Measurements from ENCODE around the gene DGAT2. TPM values are rescaled to one million over a fixed set of nuclear protein-coding genes. Genes with fewer than 3 reads are reported as not detected.
A peak's percentile ranks its signal among the peaks of the same experiment; 100 is the strongest.

DGAT2 gene
- 1 to 10 TPM; 2.5 to 3.1 TPM for total RNA-seq

GRCh38 chr11:75768112-75768908, at the start of gene DGAT2:
DGAT2 (plus strand) TSS chr11:75768778; CDS start chr11:75768992, 214 bp downstream.
- POLR2A ChIA-PET: no interaction called here
- DNase-seq: peak; percentile 74
- Mint-ChIP-seq H3K36me3 (no peaks in the 10 kb centered on the region), H3K27me3 (peaks cover 8% of the 10 kb centered on the region), H3K4me1 (ENCODE audit: low read depth) (peaks cover 24% of the 10 kb centered on the region), H3K27ac (no peak within 1 kb of the TSS), H3K4me3 (peak within 1 kb of the TSS; percentile 41), H3K9me3 (no peaks in the 10 kb centered on the region)
- CTCF ChIA-PET: interaction anchor here (1.0 kb wide), 1 partner anchor 43 kb away, joined by 3 read pairs; no protein-coding TSS in a partner anchor
- intact Hi-C loops (cut with micrococcal nuclease): loop anchor here (5.0 kb wide), 2 partner anchors 46 to 49 kb away; partner anchors contain the start of gene UVRAG

DNA sequence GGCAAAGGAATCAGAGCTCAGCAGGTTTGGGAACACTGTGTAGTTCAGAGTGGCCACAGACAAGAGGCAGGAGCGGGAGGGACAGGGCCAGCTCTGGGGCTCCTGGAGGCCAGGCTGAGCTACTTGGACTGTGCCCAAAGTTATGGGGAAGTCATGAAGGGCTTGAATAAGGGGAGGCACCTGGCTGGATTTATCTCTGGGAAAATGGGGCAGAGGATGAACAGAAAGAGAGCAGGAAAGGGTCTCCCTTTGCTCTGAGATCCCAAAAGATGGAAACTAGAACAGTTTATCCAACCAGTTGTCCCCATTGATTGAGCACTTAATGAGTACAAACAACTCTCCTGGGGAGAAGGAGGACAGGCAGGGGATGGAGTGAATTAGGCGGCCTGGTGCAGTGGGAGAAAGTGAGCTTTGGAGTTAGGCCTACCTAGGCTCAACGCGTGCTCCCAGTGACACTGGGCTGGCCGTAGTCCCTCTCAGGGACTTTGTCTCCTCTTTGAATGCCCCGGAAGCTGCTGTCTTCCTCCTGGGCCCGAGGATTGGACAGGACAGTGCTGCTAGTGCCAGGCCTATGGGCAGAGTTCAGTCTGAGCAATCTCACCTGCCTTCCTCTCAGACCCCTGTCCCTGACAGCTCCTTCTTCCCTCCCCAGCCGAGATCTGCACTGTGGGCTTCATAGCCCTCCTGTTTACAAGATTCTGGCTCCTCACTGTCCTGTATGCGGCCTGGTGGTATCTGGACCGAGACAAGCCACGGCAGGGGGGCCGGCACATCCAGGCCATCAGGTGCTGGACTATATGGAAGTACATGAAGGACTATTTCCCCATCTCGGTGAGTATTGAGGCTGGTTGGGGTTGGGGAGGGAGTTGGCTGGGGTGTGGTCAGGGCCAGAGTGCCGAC, 49.0 kb upstream of the DGAT2 start:
- ChIA-PET CTCF (no interaction called here), POLR2A (no interaction called here)
- H3K9me3 Mint-ChIP-seq: no peaks in the 10 kb centered on the region
- intact Hi-C loops (cut with micrococcal nuclease): loop anchor here (5.0 to 10.0 kb wide), 2 partner anchors 48 to 595 kb away; partner anchors contain the start of gene DGAT2
- no peak overlapping the region for H3K4me3 Mint-ChIP-seq
- H3K27ac Mint-ChIP-seq: no peak overlapping the region
- no peaks in the 10 kb centered on the region for H3K27me3 Mint-ChIP-seq
- DNase-seq: no peak
- H3K36me3 Mint-ChIP-seq: no peaks in the 10 kb centered on the region
- H3K4me1 Mint-ChIP-seq (ENCODE audit: low read depth): no peaks in the 10 kb centered on the region

GRCh38 chr11:75720639-75721038, 47.9 kb upstream of the DGAT2 start:
- no peaks in the 10 kb centered on the region for H3K4me1 Mint-ChIP-seq (ENCODE audit: low read depth)
- no peak overlapping the region for H3K4me3 Mint-ChIP-seq
- H3K27ac Mint-ChIP-seq: no peak overlapping the region
- no peaks in the 10 kb centered on the region for H3K27me3 Mint-ChIP-seq
- H3K36me3 Mint-ChIP-seq: no peaks in the 10 kb centered on the region
- CTCF ChIA-PET: interaction anchor here (0.6 to 1.9 kb wide), 4 partner anchors 15 to 147 kb away, joined by 3 to 5 read pairs (median 4); no protein-coding TSS in a partner anchor
- no peak for DNase-seq
- intact Hi-C loops (cut with micrococcal nuclease): loop anchor here (5.0 to 10.0 kb wide), 2 partner anchors 47 to 594 kb away; partner anchors contain the start of gene DGAT2
- no peaks in the 10 kb centered on the region for H3K9me3 Mint-ChIP-seq
- POLR2A ChIA-PET: no interaction called here

- Mint-ChIP-seq H3K27ac (no peak overlapping the region), H3K4me1 (ENCODE audit: low read depth) (no peaks in the 10 kb centered on the region), H3K4me3 (no peak overlapping the region), H3K27me3 (no peaks in the 10 kb centered on the region), H3K9me3 (no peaks in the 10 kb centered on the region), H3K36me3 (no peaks in the 10 kb centered on the region)
- ChIA-PET CTCF (interaction anchor here (0.7 to 2.4 kb wide), 10 partner anchors 8 to 145 kb away, joined by 3 to 19 read pairs (median 6); no protein-coding TSS in a partner anchor), POLR2A (no interaction called here)
- DNase-seq: no peak
- intact Hi-C loops (cut with micrococcal nuclease): loop anchor here (2.0 to 10.0 kb wide), 3 partner anchors 45 to 593 kb away; partner anchors contain the start of gene DGAT2
These were observed 46.5 kb upstream of the DGAT2 start for GRCh38 chr11:75721852-75722668.

DNA sequence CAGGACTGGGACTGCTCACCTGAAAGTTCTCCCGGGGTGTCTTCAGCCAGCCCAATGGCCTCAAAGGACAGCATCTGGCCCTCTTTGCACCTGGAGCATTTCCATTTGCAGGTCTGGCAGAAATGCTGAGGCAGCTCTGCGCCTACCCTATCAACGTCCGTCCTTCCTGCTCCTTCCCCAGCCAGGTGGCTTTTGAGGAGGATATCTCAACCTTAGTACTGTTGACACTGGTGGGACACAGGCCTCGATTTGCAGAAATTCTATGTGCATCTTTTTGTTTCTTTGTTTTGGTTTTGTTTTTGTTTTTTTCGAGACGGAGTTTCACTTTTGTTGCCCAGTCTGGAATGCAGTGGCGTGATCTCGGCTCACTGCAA, 45.9 kb upstream of the DGAT2 start:
- Mint-ChIP-seq H3K27me3 (no peaks in the 10 kb centered on the region), H3K36me3 (no peaks in the 10 kb centered on the region), H3K4me1 (ENCODE audit: low read depth) (no peaks in the 10 kb centered on the region), H3K4me3 (no peak overlapping the region), H3K9me3 (no peaks in the 10 kb centered on the region), H3K27ac (no peak overlapping the region)
- ChIA-PET CTCF (interaction anchor here (0.7 to 2.4 kb wide), 11 partner anchors 8 to 429 kb away, joined by 3 to 19 read pairs (median 6); no protein-coding TSS in a partner anchor), POLR2A (no interaction called here)
- no peak for DNase-seq
- intact Hi-C loops (cut with micrococcal nuclease): loop anchor here (1.0 to 10.0 kb wide), 4 partner anchors 45 to 592 kb away; partner anchors contain the start of gene DGAT2

DNA sequence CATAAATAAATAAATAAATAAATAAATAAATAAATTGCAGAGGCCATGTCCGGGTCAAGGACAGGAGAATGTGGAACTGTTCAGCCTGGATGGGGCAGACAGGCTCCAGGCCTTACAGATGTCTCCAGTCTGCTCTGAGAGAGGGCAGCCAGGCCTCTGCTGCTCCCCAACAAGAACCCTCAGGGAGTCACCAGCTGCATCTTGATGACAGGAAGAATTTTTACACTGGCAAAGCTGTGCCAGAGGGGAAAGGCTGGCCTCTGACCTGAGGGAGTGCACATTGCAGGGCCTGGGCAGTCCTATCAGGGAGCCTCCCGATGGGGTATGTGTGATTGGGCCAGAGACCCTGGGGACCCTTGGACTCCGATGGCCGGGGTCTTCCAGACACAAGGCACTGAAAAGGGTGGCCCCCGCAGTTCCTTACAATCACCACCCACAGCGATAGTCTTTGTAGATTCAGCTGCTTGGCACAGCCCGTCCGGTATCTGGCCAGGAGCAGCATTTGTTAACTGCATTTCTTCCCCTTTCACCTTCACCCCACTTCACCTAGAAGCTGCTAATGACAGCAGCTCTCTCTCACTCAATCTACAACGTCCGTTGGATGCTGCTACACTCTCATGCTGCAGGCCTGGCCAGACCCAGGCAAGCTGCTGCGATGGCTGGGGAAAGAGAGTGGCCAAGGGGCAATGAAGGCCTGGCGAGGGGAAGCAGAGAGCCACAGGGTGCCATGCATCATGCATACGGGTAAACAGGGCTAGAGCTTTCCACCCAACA, 42.8 kb upstream of the DGAT2 start:
- H3K27ac Mint-ChIP-seq: no peak overlapping the region
- intact Hi-C loops (cut with micrococcal nuclease): loop anchor here (10.0 kb wide), 1 partner anchor 589 kb away; no protein-coding TSS in a partner anchor
- H3K4me1 Mint-ChIP-seq (ENCODE audit: low read depth): no peaks in the 10 kb centered on the region
- ChIA-PET POLR2A (no interaction called here), CTCF (interaction anchor here (0.6 to 5.1 kb wide), 8 partner anchors 16 to 426 kb away, joined by 3 to 20 read pairs (median 3); partner anchors contain the start of gene DGAT2)
- H3K36me3 Mint-ChIP-seq: no peaks in the 10 kb centered on the region
- DNase-seq: no peak
- no peaks in the 10 kb centered on the region for H3K27me3 Mint-ChIP-seq
- no peak overlapping the region for H3K4me3 Mint-ChIP-seq
- H3K9me3 Mint-ChIP-seq: no peaks in the 10 kb centered on the region

GRCh38 chr11:75728992-75729391, 39.6 kb upstream of the DGAT2 start:
- Mint-ChIP-seq H3K4me3 (no peak overlapping the region), H3K9me3 (no peaks in the 10 kb centered on the region), H3K36me3 (no peaks in the 10 kb centered on the region), H3K4me1 (ENCODE audit: low read depth) (peaks cover 2% of the 10 kb centered on the region), H3K27me3 (no peaks in the 10 kb centered on the region), H3K27ac (no peak overlapping the region)
- ChIA-PET CTCF (interaction anchor here (5.1 kb wide), 1 partner anchor 22 kb away, joined by 20 read pairs; no protein-coding TSS in a partner anchor), POLR2A (interaction anchor here (0.6 kb wide), 1 partner anchor 36 kb away, joined by 4 read pairs; no protein-coding TSS in a partner anchor)
- intact Hi-C loops (cut with micrococcal nuclease): loop anchor here (10.0 kb wide), 1 partner anchor 586 kb away; no protein-coding TSS in a partner anchor
- no peak for DNase-seq

- peaks cover 1% of the 10 kb centered on the region for H3K27me3 Mint-ChIP-seq
These were observed 37.5 kb upstream of the DGAT2 start for GRCh38 chr11:75731095-75731494.

DNA sequence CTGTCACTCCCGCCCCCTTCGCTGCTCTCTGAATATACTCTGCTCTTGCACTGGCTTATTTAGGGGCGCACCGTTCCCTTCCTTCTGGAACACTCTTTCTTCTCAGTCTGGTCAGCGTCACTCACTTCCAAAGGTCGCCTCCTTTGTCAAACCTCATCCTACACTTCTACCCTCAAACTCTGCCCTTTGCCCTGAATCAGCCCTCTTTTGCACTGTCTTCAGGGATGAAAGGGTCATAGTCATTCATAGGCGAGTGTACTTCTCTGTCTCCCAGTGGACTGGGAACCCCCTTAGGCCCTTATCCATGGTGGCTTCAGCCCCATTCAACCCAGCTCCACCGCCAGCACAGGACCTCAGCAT, 35.5 kb upstream of the DGAT2 start:
- H3K9me3 Mint-ChIP-seq: no peaks in the 10 kb centered on the region
- no peaks in the 10 kb centered on the region for H3K36me3 Mint-ChIP-seq
- H3K4me3 Mint-ChIP-seq: no peak overlapping the region
- H3K27me3 Mint-ChIP-seq: peaks cover 3% of the 10 kb centered on the region
- H3K27ac Mint-ChIP-seq: no peak overlapping the region
- CTCF ChIA-PET: no interaction called here
- H3K4me1 Mint-ChIP-seq (ENCODE audit: low read depth): peaks cover 3% of the 10 kb centered on the region
- POLR2A ChIA-PET: no interaction called here
- intact Hi-C loops (cut with micrococcal nuclease): no loop called here
- DNase-seq: no peak

More at GRCh38 chr11:75731095-75731494, 37.5 kb upstream of the DGAT2 start:
- no peak overlapping the region for H3K4me3 Mint-ChIP-seq
- peaks cover 3% of the 10 kb centered on the region for H3K4me1 Mint-ChIP-seq (ENCODE audit: low read depth)
- ChIA-PET CTCF (interaction anchor here (0.9 kb wide), 1 partner anchor 23 kb away, joined by 4 read pairs; no protein-coding TSS in a partner anchor), POLR2A (no interaction called here)
- H3K9me3 Mint-ChIP-seq: no peaks in the 10 kb centered on the region
- no peaks in the 10 kb centered on the region for H3K36me3 Mint-ChIP-seq
- no peak overlapping the region for H3K27ac Mint-ChIP-seq
- DNase-seq: no peak
- intact Hi-C loops (cut with micrococcal nuclease): no loop called here

DNA sequence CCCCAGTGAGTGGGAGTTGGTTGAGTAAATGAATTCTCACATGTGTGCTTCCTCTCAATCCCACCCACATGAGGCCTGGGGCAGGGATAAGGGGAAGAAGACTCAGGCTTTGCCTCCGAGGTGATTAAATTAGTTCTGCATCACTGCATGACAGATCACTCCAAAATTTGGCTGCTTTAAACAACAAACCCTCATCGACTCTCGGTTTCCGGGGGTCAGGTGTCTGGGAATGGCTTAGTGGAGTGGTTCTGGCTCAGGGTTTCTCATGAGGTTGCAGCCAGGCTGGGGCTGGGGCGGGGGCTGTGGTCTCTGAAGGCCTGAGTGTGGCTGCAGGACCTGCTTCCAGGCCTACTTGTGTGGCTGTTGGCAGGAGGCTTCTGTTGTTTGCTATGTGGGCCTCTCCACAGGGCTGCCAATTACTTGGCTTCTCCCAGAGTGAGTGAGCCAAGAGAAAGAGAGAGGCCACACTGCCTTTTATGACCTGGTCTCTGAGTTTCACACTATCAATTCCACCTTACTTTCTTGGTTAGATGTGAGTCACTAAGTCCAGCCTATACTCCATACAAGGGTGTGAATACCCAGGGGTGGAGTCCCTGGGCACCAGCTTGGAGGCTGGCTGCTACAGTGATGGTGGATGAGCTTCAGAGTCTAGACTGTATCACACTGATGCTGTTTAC, 35.0 kb upstream of the DGAT2 start:
- DNase-seq: peak; percentile 36
- no peak overlapping the region for H3K27ac Mint-ChIP-seq
- H3K4me1 Mint-ChIP-seq (ENCODE audit: low read depth): peaks cover 3% of the 10 kb centered on the region
- no peak overlapping the region for H3K4me3 Mint-ChIP-seq
- intact Hi-C loops (cut with micrococcal nuclease): no loop called here
- POLR2A ChIA-PET: no interaction called here
- H3K9me3 Mint-ChIP-seq: no peaks in the 10 kb centered on the region
- H3K27me3 Mint-ChIP-seq: peaks cover 3% of the 10 kb centered on the region
- H3K36me3 Mint-ChIP-seq: no peaks in the 10 kb centered on the region
- CTCF ChIA-PET: interaction anchor here (2.2 kb wide), 1 partner anchor 28 kb away, joined by 7 read pairs; no protein-coding TSS in a partner anchor
